Erythroblast (primary cell): ENCODE data around the gene MINPP1.

Experiments used
- GATA1 ChIP-seq: IDR thresholded peaks from 2 replicates; pipeline ENCODE4 v1.6.1; 2011; ENCODE audit warnings: low read depth, mild to moderate bottlenecking, control low read depth, low read length, moderate library complexity
- POLR2A ChIP-seq: IDR thresholded peaks from 2 replicates; pipeline ENCODE4 v1.6.1; 2011; ENCODE audit warnings: mild to moderate bottlenecking, low read length

DNA sequence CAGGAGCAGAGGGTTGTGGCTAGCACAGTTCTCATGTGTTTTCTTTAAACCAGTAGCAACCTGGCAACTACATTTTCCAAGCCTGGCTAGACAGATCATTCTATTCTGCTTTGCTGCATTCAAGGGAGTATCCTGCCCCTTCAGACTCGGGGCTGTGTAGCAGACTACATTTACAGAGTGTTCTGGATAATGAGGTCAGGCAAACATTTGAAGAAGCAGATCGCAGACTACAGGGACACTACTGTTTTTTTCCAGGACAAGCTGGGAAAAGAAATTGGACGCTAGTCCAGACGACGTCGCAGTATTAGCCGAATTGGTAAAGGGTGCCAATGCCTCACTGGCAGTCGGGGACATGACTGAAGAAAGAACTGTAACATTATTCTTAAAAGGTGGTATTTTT lies 94.0 kb downstream of the MINPP1 start:
- TF ChIP-seq POLR2A: no peak
- TF ChIP-seq GATA1: no peak
